NK-92 (cell line): ENCODE measurements around the gene WDPCP.
"Not testable (repeated sequence)": the region's sequence is repeated elsewhere in the genome, so short reads cannot be mapped to it uniquely, and the experiment has no call there.

Experiments
- DNase-seq: peaks from one replicate; lab custom pipeline; 2025; ENCODE audit not compliant: unreplicated experiment; lab: John Stamatoyannopoulos, UW

WDPCP gene

GRCh38 chr2:63378589-63378988, 209.7 kb downstream of the WDPCP start:
- no peak for DNase-seq

- DNase-seq, result no peak
These were observed 213.9 kb downstream of the WDPCP start for GRCh38 chr2:63374341-63374740.

- DNase-seq, result no peak
These were observed 215.7 kb downstream of the WDPCP start for GRCh38 chr2:63372549-63372948.

GRCh38 chr2:63369146-63369545, 219.1 kb downstream of the WDPCP start:
- no peak for DNase-seq

GRCh38 chr2:63364866-63365265, 223.4 kb downstream of the WDPCP start:
- DNase-seq, result no peak

GRCh38 chr2:63357722-63358121, 230.6 kb downstream of the WDPCP start:
- not testable (repeated sequence) for DNase-seq

- no peak for DNase-seq
These were observed 240.9 kb downstream of the WDPCP start for GRCh38 chr2:63347361-63347760.

GRCh38 chr2:63346411-63346810, 241.9 kb downstream of the WDPCP start:
- no peak for DNase-seq

- DNase-seq, result no peak
These were observed 243.0 kb downstream of the WDPCP start for GRCh38 chr2:63345285-63345633.

- no peak for DNase-seq
These were observed 243.5 kb downstream of the WDPCP start for GRCh38 chr2:63344575-63345284.

GRCh38 chr2:63343397-63344109, 244.7 kb downstream of the WDPCP start:
- no peak for DNase-seq

GRCh38 chr2:63340443-63340842, 247.8 kb downstream of the WDPCP start:
- DNase-seq, result no peak

GRCh38 chr2:63334910-63335309, 253.4 kb downstream of the WDPCP start:
- DNase-seq, result no peak

GRCh38 chr2:63326473-63326872, 261.8 kb downstream of the WDPCP start:
- DNase-seq, result no peak

- not testable (repeated sequence) for DNase-seq
These were observed 264.6 kb downstream of the WDPCP start for GRCh38 chr2:63323662-63324061.

- DNase-seq, result not testable (repeated sequence)
These were observed 266.3 kb downstream of the WDPCP start for GRCh38 chr2:63321973-63322372.

- no peak for DNase-seq
These were observed 267.6 kb downstream of the WDPCP start for GRCh38 chr2:63320669-63321068.

GRCh38 chr2:63310614-63311013, 277.7 kb downstream of the WDPCP start:
- no peak for DNase-seq

- DNase-seq, result no peak
These were observed 286.8 kb downstream of the WDPCP start for GRCh38 chr2:63301481-63301880.

GRCh38 chr2:63300835-63301234, 287.4 kb downstream of the WDPCP start:
- no peak for DNase-seq

GRCh38 chr2:63287956-63288355, 300.3 kb downstream of the WDPCP start:
- no peak for DNase-seq

GRCh38 chr2:63286520-63286919, 301.8 kb downstream of the WDPCP start:
- not testable (repeated sequence) for DNase-seq

- no peak for DNase-seq
These were observed 305.0 kb downstream of the WDPCP start for GRCh38 chr2:63283273-63283672.
